ENCODE data around the gene KIF4A. TPM values are rescaled to one million over a fixed set of nuclear protein-coding genes. Genes with fewer than 3 reads are reported as not detected.
A peak's percentile ranks its signal among the peaks of the same experiment; 100 is the strongest.

KIF4A gene
- total RNA-seq, 4 donors from 2014 or later, result 2.5 to 11.0 (median 4.4) TPM

GRCh38 chrX:70426286-70427278 lies 136.7 kb downstream of the KIF4A start:
- no peaks in the 10 kb centered on the region for H3K27me3 ChIP-seq
- TF ChIP-seq CTCF (IDR thresholded peaks at IDR 0.05) (no peak), POLR2A (IDR thresholded peaks at IDR 0.05) (no peak)
- intact Hi-C loops (cut with DNase I), result no loop called here

GRCh38 chrX:70427365-70427764 lies 137.5 kb downstream of the KIF4A start:
- no peaks in the 10 kb centered on the region for H3K9me3 ChIP-seq
- H3K4me1 ChIP-seq, result peaks cover 0 to 15% (median 0%) of the 10 kb centered on the region in 3 donors
- TF ChIP-seq POLR2A (IDR thresholded peaks at IDR 0.05), result no peak
- TF ChIP-seq CTCF (IDR thresholded peaks at IDR 0.05), result no peak
- H3K27me3 ChIP-seq, result no peaks in the 10 kb centered on the region
- H3K36me3 ChIP-seq, result no peaks in the 10 kb centered on the region
- DNase-seq, result no peak
- no peak overlapping the region for H3K27ac ChIP-seq
- intact Hi-C loops (cut with DNase I), result no loop called here
- H3K4me3 ChIP-seq, result no peak overlapping the region
- WGBS, 2 donors, result 58 to 83% methylated on average over 1 of the region's 2 CpGs

More at GRCh38 chrX:70426286-70427278, 136.7 kb downstream of the KIF4A start:
- Histone ChIP-seq H3K4me1 (peaks cover 0 to 15% (median 0%) of the 10 kb centered on the region in 3 donors), H3K4me3 (no peak overlapping the region), H3K36me3 (no peaks in the 10 kb centered on the region), H3K9me3 (no peaks in the 10 kb centered on the region), H3K27ac (no peak overlapping the region)
- no peak for DNase-seq
- 81 to 96% methylated on average over 4 to 5 of the region's 15 CpGs for WGBS, 2 donors

DNA sequence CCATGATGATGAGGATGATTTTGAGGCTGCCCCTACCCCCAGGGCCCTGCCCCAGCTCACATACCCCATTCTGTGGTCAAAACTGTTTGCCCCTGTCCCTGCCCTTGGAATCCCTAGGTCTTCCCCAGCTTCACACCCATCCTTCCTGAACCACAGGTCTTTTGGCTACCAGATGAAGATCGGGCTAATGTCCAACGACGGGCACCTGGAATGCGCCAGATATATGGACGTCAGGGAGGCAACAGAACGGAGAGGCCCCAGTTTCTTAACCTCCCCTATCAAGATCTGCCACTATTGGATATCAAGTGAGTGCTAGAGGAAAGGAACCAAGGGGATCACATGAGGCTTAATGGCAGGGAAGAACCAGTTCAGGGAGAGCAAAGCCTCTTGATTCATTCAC lies 139.9 kb downstream of the KIF4A start:
- Histone ChIP-seq H3K27me3 (no peaks in the 10 kb centered on the region), H3K36me3 (no peaks in the 10 kb centered on the region), H3K9me3 (no peaks in the 10 kb centered on the region), H3K4me3 (no peak overlapping the region), H3K4me1 (peaks cover 0 to 14% (median under 1%) of the 10 kb centered on the region in 3 donors), H3K27ac (no peak overlapping the region)
- no peak for DNase-seq
- TF ChIP-seq POLR2A (IDR thresholded peaks at IDR 0.05) (no peak), CTCF (IDR thresholded peaks at IDR 0.05) (no peak)
- intact Hi-C loops (cut with DNase I), result no loop called here
- WGBS, 2 donors, result 86% methylated on average over 6 of the region's 6 CpGs; no CpG with 5 or more reads in 1 of the 2 donors

GRCh38 chrX:70432936-70433847 lies 143.3 kb downstream of the KIF4A start:
- no peak for DNase-seq
- 41 to 61% methylated on average over 12 of the region's 15 CpGs for WGBS, 2 donors
- H3K27ac ChIP-seq, result peak overlapping the region; percentile 59 to 88 (median 84)
- no peaks in the 10 kb centered on the region for H3K36me3 ChIP-seq
- peak overlapping the region; percentile 48 to 65 (median 59) for H3K4me3 ChIP-seq
- H3K27me3 ChIP-seq, result no peaks in the 10 kb centered on the region
- no peaks in the 10 kb centered on the region for H3K9me3 ChIP-seq
- intact Hi-C loops (cut with DNase I), result no loop called here
- H3K4me1 ChIP-seq, result peaks cover 3 to 21% (median 3%) of the 10 kb centered on the region in 3 donors
- no peak for TF ChIP-seq POLR2A (IDR thresholded peaks at IDR 0.05)
- no peak for TF ChIP-seq CTCF (IDR thresholded peaks at IDR 0.05)
